Activated naive CD4-positive, alpha-beta T cell treated with Interleukin-2 at 50 U/mL for 16 hours (primary cell): ENCODE data around the gene CCNT1.
"Not testable (repeated sequence)": the region's sequence is repeated elsewhere in the genome, so short reads cannot be mapped to it uniquely, and the experiment has no call there.

Experiments
- DNase-seq: peaks from one replicate; pipeline ENCODE4 v3.0.0-alpha.2; 2020

CCNT1 gene

GRCh38 chr12:48716493-48717251, at the start of gene CCNT1:
CCNT1 (minus strand) TSS chr12:48716707; CDS start chr12:48716675, 32 bp downstream.
- DNase-seq = peak; percentile 99

GRCh38 chr12:48765753-48766162, 49.3 kb upstream of the CCNT1 start:
- no peak for DNase-seq

GRCh38 chr12:48764521-48764920, 48.0 kb upstream of the CCNT1 start:
- no peak for DNase-seq

- no peak for DNase-seq
Observed at GRCh38 chr12:48758737-48759136, 42.2 kb upstream of the CCNT1 start.

GRCh38 chr12:48758186-48758585, 41.7 kb upstream of the CCNT1 start:
- DNase-seq = no peak

- DNase-seq = no peak
Observed at GRCh38 chr12:48750769-48751356, 34.4 kb upstream of the CCNT1 start.

- no peak for DNase-seq
Observed at GRCh38 chr12:48750215-48750614, 33.7 kb upstream of the CCNT1 start.

GRCh38 chr12:48744251-48745008, 27.9 kb upstream of the CCNT1 start:
- no peak for DNase-seq

- no peak for DNase-seq
Observed at GRCh38 chr12:48739618-48740269, 23.2 kb upstream of the CCNT1 start.

- DNase-seq = no peak
Observed at GRCh38 chr12:48736456-48736855, 19.9 kb upstream of the CCNT1 start.

GRCh38 chr12:48728807-48729206, 12.3 kb upstream of the CCNT1 start:
- DNase-seq = no peak

GRCh38 chr12:48720737-48721136, 4.2 kb upstream of the CCNT1 start:
- not testable (repeated sequence) for DNase-seq

- DNase-seq = not testable (repeated sequence)
Observed at GRCh38 chr12:48720171-48720570, 3.7 kb upstream of the CCNT1 start.

- not testable (repeated sequence) for DNase-seq
Observed at GRCh38 chr12:48719002-48719401, 2.5 kb upstream of the CCNT1 start.

GRCh38 chr12:48717252-48717695, 767 bp upstream of the CCNT1 start:
- DNase-seq = no peak

GRCh38 chr12:48716168-48716492, 377 bp downstream of the CCNT1 start:
- no peak for DNase-seq

GRCh38 chr12:48712209-48712608, 4.3 kb downstream of the CCNT1 start:
- DNase-seq = no peak

GRCh38 chr12:48698822-48699221, 17.7 kb downstream of the CCNT1 start:
- not testable (repeated sequence) for DNase-seq

- no peak for DNase-seq
Observed at GRCh38 chr12:48696626-48697025, 19.9 kb downstream of the CCNT1 start.

- DNase-seq = no peak
Observed at GRCh38 chr12:48695859-48696258, 20.6 kb downstream of the CCNT1 start.

GRCh38 chr12:48694038-48694437, 22.5 kb downstream of the CCNT1 start:
- DNase-seq = no peak

GRCh38 chr12:48693572-48693971, 22.9 kb downstream of the CCNT1 start:
- no peak for DNase-seq

GRCh38 chr12:48691826-48692487, 24.6 kb downstream of the CCNT1 start:
- no peak for DNase-seq
